GM20431 (cell line): ENCODE results near the gene MEAK7.

Experiments
- in situ Hi-C: fragments of 300-500 bp; cut with MseI, MboI; formaldehyde crosslinking; loops from one replicate; pipeline ENCODE4 v1.15.0; 2020; ENCODE audit warnings: low sequenced_read_pairs; ENCODE audit not compliant: unreplicated experiment

Gene MEAK7

DNA sequence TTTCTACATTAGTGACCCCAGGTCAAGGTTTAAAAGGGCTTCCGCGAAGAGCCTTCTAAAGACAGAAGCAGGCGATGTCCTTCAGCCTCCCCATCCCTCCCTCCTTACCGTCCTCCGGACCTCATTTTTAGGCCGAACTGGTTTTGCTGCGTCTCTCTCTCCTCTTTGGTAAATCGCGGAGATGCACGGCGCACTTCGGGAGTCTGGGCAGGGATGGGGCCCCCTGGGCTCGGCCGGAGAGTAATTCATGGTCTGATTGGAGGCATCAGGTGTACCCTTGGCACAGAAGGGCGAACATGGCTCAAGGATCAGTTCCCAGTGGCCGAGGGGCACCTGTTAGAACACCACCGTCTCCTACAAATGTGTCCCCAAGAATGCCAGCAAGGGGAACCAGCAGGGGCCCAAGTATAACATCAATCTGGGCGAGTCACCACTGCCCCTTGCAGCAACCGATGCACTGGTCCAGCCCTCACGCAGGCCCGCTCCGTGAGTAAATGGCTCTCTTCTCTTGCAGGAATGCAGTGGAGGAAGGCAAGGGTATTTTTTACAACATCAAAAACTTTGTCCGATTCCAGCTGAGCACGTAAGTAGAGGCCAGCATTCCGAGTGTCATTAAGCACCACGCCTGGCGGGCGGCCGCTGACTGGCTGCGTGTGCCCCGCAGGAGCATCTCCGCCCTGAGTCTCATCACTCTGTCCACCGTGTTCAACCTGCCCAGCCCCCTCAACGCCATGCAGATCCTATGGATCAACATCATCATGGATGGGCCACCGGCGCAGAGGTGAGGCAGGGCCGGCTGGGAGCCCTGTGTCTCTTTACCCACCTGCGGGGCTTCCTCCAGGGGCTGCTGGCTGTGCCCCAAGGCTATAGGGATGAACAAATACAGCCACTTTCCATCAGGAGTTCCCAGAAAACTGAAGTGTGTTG lies 45.6 kb downstream of the MEAK7 start:
- in situ Hi-C loops: no loop called here

DNA sequence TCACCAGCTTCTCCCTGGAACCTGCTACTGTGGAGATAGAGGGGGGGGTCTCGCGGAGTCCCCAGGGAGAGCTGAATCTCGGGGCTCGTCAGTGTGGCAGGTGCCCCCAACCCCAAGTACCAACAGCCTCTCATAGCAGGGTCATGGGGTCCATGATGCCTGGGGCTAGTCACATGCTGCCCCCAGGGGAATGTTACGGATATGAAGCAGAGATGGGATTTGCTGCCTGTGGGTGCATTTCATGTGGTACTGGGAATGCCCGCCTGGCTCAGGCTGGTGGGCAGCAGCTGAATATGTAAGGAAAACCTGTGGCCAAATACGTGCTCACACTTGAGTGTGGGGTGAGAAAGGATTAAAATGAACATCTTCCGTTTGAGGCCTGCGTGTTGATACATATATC lies 49.4 kb downstream of the MEAK7 start:
- in situ Hi-C loops: no loop called here
